Heart left ventricle (tissue), 13 donors: ENCODE results near the gene SUPT3H.

Experiments
- POLR2A ChIP-seq, 2 donors: fragments of 450-650 bp; IDR thresholded peaks; one replicate each; pipeline ENCODE4 v1.6.1; 2017; ENCODE audit warnings: antibody characterized with exemption in 2 of 2, mild to moderate bottlenecking in 2 of 2, moderate library complexity in 2 of 2
- TF ChIP-seq, protein P1 (sequence below), 12 donors: fragments of 200-600 bp; sonication (generic) in 4 of 12; IDR thresholded peaks; one replicate each; pipeline versions ENCODE4 v1.5.0 to v1.8.0; 2018 to 2022; ENCODE audit warnings: antibody characterized with exemption in 12 of 12, mild to moderate bottlenecking in 5 of 12
- donor health status: ischemic (EF 13 %, LVEDD 7.1; RV severe dilation, severe dysfunction).
- donor health status: DM: no; HTN: yes; CAD: no.
- donor health status: DM: no; HTN: no; CAD: no.
- donor health status: ischemic (EF 25% LVEDD 6.9; RV normal size, moderate dysfunction).
- donor health status: ischemic (EF 25% LVEDD 5.7; RV mildly dilated, moderate dysfunction).
- donor health status: ischemic (EF 35%, LVEDD 5.7; RV mildly dilated, moderate dysfunction).
- donor health status: nonischemic (EF 11% LVEDD 7.7; RV severe dilation, severe dysfunction).
- donor health status: DM: yes; HTN: yes; CAD: no.
- donor health status: PGD.
- donor health status: ischemic (EF 29% LVEDD 5.4; RV normal size, mild dysfunction).
- donor health status: nonischemic (EF 23%, LVEDD 6.1; RV moderate dilation, normal function).

DNA sequence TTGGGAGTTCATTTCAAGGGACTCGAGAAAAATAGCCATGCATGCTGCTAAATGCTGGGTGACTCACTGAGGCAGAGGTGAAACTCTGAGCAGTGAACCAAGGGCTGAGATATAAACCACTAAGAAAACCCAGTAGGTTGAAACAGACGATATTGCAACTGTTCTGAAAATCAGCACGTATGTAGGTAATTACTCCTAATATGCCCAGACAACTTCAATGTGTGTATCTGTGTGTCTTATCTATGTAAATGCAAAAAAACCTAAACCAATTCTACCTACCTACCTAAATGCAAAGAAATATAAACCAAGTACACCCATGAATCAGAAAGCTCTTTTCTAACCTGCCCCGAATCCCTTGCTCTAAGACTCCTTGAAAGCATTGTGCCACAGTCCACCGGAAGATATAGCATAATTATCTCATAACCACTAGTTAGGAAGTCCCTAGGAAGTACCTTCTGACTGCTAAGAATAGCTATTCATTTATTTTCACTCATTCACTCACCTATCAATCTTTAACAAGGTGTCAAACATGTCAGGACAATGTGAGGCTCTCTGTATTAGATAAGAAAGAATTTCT lies 508.3 kb downstream of the SUPT3H start:
- TF ChIP-seq, protein P1, sequence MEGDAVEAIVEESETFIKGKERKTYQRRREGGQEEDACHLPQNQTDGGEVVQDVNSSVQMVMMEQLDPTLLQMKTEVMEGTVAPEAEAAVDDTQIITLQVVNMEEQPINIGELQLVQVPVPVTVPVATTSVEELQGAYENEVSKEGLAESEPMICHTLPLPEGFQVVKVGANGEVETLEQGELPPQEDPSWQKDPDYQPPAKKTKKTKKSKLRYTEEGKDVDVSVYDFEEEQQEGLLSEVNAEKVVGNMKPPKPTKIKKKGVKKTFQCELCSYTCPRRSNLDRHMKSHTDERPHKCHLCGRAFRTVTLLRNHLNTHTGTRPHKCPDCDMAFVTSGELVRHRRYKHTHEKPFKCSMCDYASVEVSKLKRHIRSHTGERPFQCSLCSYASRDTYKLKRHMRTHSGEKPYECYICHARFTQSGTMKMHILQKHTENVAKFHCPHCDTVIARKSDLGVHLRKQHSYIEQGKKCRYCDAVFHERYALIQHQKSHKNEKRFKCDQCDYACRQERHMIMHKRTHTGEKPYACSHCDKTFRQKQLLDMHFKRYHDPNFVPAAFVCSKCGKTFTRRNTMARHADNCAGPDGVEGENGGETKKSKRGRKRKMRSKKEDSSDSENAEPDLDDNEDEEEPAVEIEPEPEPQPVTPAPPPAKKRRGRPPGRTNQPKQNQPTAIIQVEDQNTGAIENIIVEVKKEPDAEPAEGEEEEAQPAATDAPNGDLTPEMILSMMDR (IDR thresholded peaks at IDR 0.05): no peak
- no peak for TF ChIP-seq POLR2A (IDR thresholded peaks at IDR 0.05)
